HG03575 (cell line): ENCODE data around the gene AHRR.

Experiments
- ATAC-seq: cut with Tn5 transposase; IDR thresholded peaks from one replicate; pipeline ENCODE4 v1.9.1; 2021; ENCODE audit not compliant: unreplicated experiment, insufficient number of reproducible peaks, low FRiP score; ENCODE audit errors: extremely low read depth

The AHRR gene

GRCh38 chr5:429453-430188 lies 108.1 kb downstream of the AHRR start:
- no peak for ATAC-seq

- ATAC-seq = no peak
Measured at GRCh38 chr5:430214-430925, 108.9 kb downstream of the AHRR start.

- ATAC-seq = no peak
Measured at GRCh38 chr5:431001-431710, 109.6 kb downstream of the AHRR start.

- ATAC-seq = no peak
Measured at GRCh38 chr5:431711-432050, 110.2 kb downstream of the AHRR start.

GRCh38 chr5:432201-432927 lies 110.8 kb downstream of the AHRR start:
- ATAC-seq = no peak

GRCh38 chr5:432928-433791 lies 111.6 kb downstream of the AHRR start:
- ATAC-seq = no peak

GRCh38 chr5:433836-434235 lies 112.3 kb downstream of the AHRR start:
- no peak for ATAC-seq

GRCh38 chr5:434443-435146 lies 113.1 kb downstream of the AHRR start:
- ATAC-seq = no peak

- ATAC-seq = no peak
Measured at GRCh38 chr5:435156-435790, 113.8 kb downstream of the AHRR start.

GRCh38 chr5:435961-436640 lies 114.6 kb downstream of the AHRR start:
- no peak for ATAC-seq

GRCh38 chr5:436641-436975 lies 115.1 kb downstream of the AHRR start:
- no peak for ATAC-seq

GRCh38 chr5:437281-437771 lies 115.8 kb downstream of the AHRR start:
- no peak for ATAC-seq

- no peak for ATAC-seq
Measured at GRCh38 chr5:438481-438981, 117.0 kb downstream of the AHRR start.

GRCh38 chr5:439181-439580 lies 117.7 kb downstream of the AHRR start:
- no peak for ATAC-seq

GRCh38 chr5:439636-440035 lies 118.1 kb downstream of the AHRR start:
- ATAC-seq = no peak

- no peak for ATAC-seq
Measured at GRCh38 chr5:440401-441201, 119.1 kb downstream of the AHRR start.
